GM23248 (cell line): ENCODE results near the gene ARIH2.

ENCODE experiments used
- EZH2 ChIP-seq: fragments of 200-600 bp; sonication (generic); IDR thresholded peaks from 2 replicates; pipeline ENCODE4 v1.6.1; 2018; ENCODE audit warnings: antibody characterized with exemption, mild to moderate bottlenecking; ENCODE audit not compliant: insufficient read depth, poor library complexity, severe bottlenecking
- EZH2phosphoT487 ChIP-seq: fragments of 200-600 bp; sonication (generic); IDR thresholded peaks from 2 replicates; pipeline ENCODE4 v1.6.1; 2018; ENCODE audit warnings: antibody characterized with exemption, moderate library complexity, mild to moderate bottlenecking, low read depth; ENCODE audit not compliant: insufficient read depth

- TF ChIP-seq EZH2 (no peak), EZH2phosphoT487 (no peak)
These were observed 8.1 kb downstream of the ARIH2 start for GRCh38 chr3:48926425-48927392.
